OCI-LY7 (cell line): ENCODE data around the gene MACC1.

ENCODE experiments used
- CTCF ChIP-seq: fragments of 200-600 bp; sonication (generic); conservative IDR thresholded peaks from 2 replicates; pipeline ENCODE4 v1.5.1; 2014; ENCODE audit warnings: mild to moderate bottlenecking, antibody characterized with exemption, low read length, moderate library complexity, mixed read lengths
- EZH2phosphoT487 ChIP-seq: fragments of 200-600 bp; sonication (generic); IDR thresholded peaks from 2 replicates; pipeline ENCODE4 v1.6.1; 2018; ENCODE audit warnings: low read depth, borderline replicate concordance, mild to moderate bottlenecking, mixed run types, antibody characterized with exemption, low read length, moderate library complexity, mixed read lengths

GRCh38 chr7:20241911-20242261 lies 24.7 kb upstream of the MACC1 start:
- no peak for TF ChIP-seq CTCF
- TF ChIP-seq EZH2phosphoT487 = no peak
